B cell (primary cell): ENCODE results near the gene BCL2. TPM values are rescaled to one million over a fixed set of nuclear protein-coding genes. Genes with fewer than 3 reads are reported as not detected.

Experiments used
- ATAC-seq: fragments of 200-7000 bp; cut with Tn5 transposase; one replicate; pipeline ENCODE4 v1.10.0; 2021; ENCODE audit warnings: low read depth, mild to moderate bottlenecking, moderate number of reproducible peaks, moderate library complexity
- CTCF ChIA-PET: fragments of 350-600 bp; sonication (Branson Sonifier 250); formaldehyde crosslinking; loops from one replicate; lab custom pipeline; 2021; ENCODE audit warnings: antibody characterized with exemption, inconsistent platforms; lab: Charles Lee
- POLR2A ChIA-PET: fragments of 350-600 bp; sonication (Branson Sonifier 250); formaldehyde crosslinking; loops from one replicate; lab custom pipeline; 2021; ENCODE audit warnings: antibody characterized with exemption; lab: Charles Lee
- DNase-seq: peaks from one replicate; pipeline ENCODE4 v3.0.0; 2013
- H2AFZ ChIP-seq: 2 replicates; pipeline ENCODE4 v1.6.1; 2012; ENCODE audit warnings: mild to moderate bottlenecking, low read depth, low read length; ENCODE audit not compliant: insufficient read depth, poor library complexity, severe bottlenecking
- H3K27ac ChIP-seq, 2 donors: 1 replicate in 1 of 2; 2 replicates in 1 of 2; pipeline ENCODE4 v1.5.1; 2012 to 2013; ENCODE audit warnings: low read length in 2 of 2, mild to moderate bottlenecking in 2 of 2, moderate library complexity in 1 of 2
- H3K27me3 ChIP-seq, 4 experiments: fragments of 200-600 bp in 1 of 4; sonication (generic) in 1 of 4; replicated peaks in 1 of 4; 1 replicate in 2 of 4; 2 replicates in 2 of 4; pipeline versions ENCODE4 v1.6.1 to v1.7.0; 2013 to 2016; ENCODE audit warnings: low read length in 3 of 4, mild to moderate bottlenecking in 2 of 4, mixed read lengths in 1 of 4, moderate library complexity in 1 of 4; ENCODE audit not compliant: insufficient read depth in 4 of 4, control insufficient read depth in 3 of 4; ENCODE audit errors: control extremely low read depth in 1 of 4
- H3K36me3 ChIP-seq, 2 experiments: replicated peaks in 1 of 2; 1 replicate in 1 of 2; 2 replicates in 1 of 2; pipeline versions ENCODE4 v1.6.1 to v1.7.1; 2013; ENCODE audit warnings: low read length in 1 of 2; ENCODE audit not compliant: insufficient read depth in 2 of 2, control insufficient read depth in 1 of 2; ENCODE audit errors: control extremely low read depth in 1 of 2, extremely low read depth in 1 of 2
- H3K4me1 ChIP-seq, 2 donors: fragments of 200-600 bp in 1 of 2; sonication (generic) in 1 of 2; 1 replicate in 1 of 2; 2 replicates in 1 of 2; pipeline versions ENCODE4 v1.5.1 to v1.6.1; 2013 to 2017; ENCODE audit warnings: low read length in 2 of 2; ENCODE audit not compliant: control insufficient read depth in 2 of 2, insufficient read depth in 2 of 2
- H3K4me2 ChIP-seq: replicated peaks from 2 replicates; pipeline ENCODE3; 2012; ENCODE audit warnings: mild to moderate bottlenecking, low read depth, low read length; ENCODE audit not compliant: poor library complexity, severe bottlenecking
- H3K4me3 ChIP-seq, 5 experiments: fragments of 200-600 bp in 1 of 5; sonication (generic) in 1 of 5; 1 replicate in 3 of 5; 2 replicates in 2 of 5; pipeline versions ENCODE4 v1.5.1 to v1.7.0; 2011 to 2016; ENCODE audit warnings: low read length in 4 of 5, mild to moderate bottlenecking in 4 of 5, low read depth in 2 of 5, control low read depth in 1 of 5, moderate library complexity in 1 of 5; ENCODE audit not compliant: insufficient read depth in 1 of 5; ENCODE audit errors: control extremely low read depth in 1 of 5, extremely low read depth in 1 of 5
- H3K79me2 ChIP-seq: fragments of 200-600 bp; sonication (generic); one replicate; pipeline ENCODE4 v1.6.0; 2016; ENCODE audit warnings: low read length; ENCODE audit not compliant: control insufficient read depth, insufficient read depth
- H3K9ac ChIP-seq: fragments of 200-600 bp; sonication (generic); 2 replicates; pipeline ENCODE4 v1.6.1; 2017; ENCODE audit warnings: mild to moderate bottlenecking, low read length, moderate library complexity
- H3K9me3 ChIP-seq, 3 donors: one replicate each; pipeline versions ENCODE4 v1.6.1 to v1.7.1; 2013; ENCODE audit warnings: low read length in 2 of 3; ENCODE audit not compliant: control insufficient read depth in 2 of 3, insufficient read depth in 1 of 3; ENCODE audit errors: control extremely low read depth in 1 of 3
- H4K20me1 ChIP-seq: 2 replicates; pipeline ENCODE4 v1.6.0; 2012; ENCODE audit warnings: mild to moderate bottlenecking, low read length; ENCODE audit not compliant: insufficient read depth, control insufficient read depth, poor library complexity, severe bottlenecking
- H3K27ac Mint-ChIP-seq: one replicate; pipeline ENCODE4 v1.8.0; 2021; ENCODE audit warnings: mixed read lengths
- H3K27me3 Mint-ChIP-seq: one replicate; pipeline ENCODE4 v1.8.0; 2021; ENCODE audit warnings: mixed read lengths
- H3K4me1 Mint-ChIP-seq: one replicate; pipeline ENCODE4 v1.8.0; 2021; ENCODE audit warnings: mixed read lengths
- H3K4me3 Mint-ChIP-seq: one replicate; pipeline ENCODE4 v1.8.0; 2021; ENCODE audit warnings: mixed read lengths
- H3K9me3 Mint-ChIP-seq: one replicate; pipeline ENCODE4 v1.8.0; 2022; ENCODE audit warnings: mixed read lengths; ENCODE audit not compliant: insufficient read depth
- EZH2 ChIP-seq: IDR thresholded peaks from 2 replicates; pipeline ENCODE4 v1.6.1; 2012; ENCODE audit warnings: borderline replicate concordance, low read depth, mild to moderate bottlenecking, moderate library complexity, low read length; ENCODE audit not compliant: insufficient read depth, poor library complexity, severe bottlenecking
- WGBS: methylation state at CpG from one replicate; pipeline ENCODE4 v1.1.5; 2013; ENCODE audit warnings: missing lambda C conversion rate; ENCODE audit not compliant: insufficient coverage; 5-methylcytosine and 5-hydroxymethylcytosine counted together
- intact Hi-C: fragments of 100-400 bp; cut with micrococcal nuclease; formaldehyde crosslinking; loops from one replicate; pipeline ENCODE4 v1.10.0; 2022
- polyA plus RNA-seq: library from polyadenylated mRNA; depleted of rRNA; stranded (reverse); fragments of >200 nt; gene quantifications from 2 replicates; pipeline ENCODE4 v1.2.3, GENCODE V29; 2012
- total RNA-seq, 2 donors: library from RNA; stranded (reverse); fragments of 120-200 nt in 1 of 2; gene quantifications; 1 replicate in 1 of 2; 2 replicates in 1 of 2; pipeline versions ENCODE4 v1.2.3 to v1.2.4, GENCODE V29; 2013 to 2022
- TF ChIP-seq, protein P1 (sequence below): fragments of 200-600 bp; IDR thresholded peaks from one replicate; pipeline ENCODE4 v1.8.0; 2022; ENCODE audit warnings: antibody characterized with exemption, mild to moderate bottlenecking

Gene BCL2
- total and polyA plus RNA-seq, 2 donors (not counting 1 experiment from before 2014, with no cell fraction given): 27.6 to 144 TPM

DNA sequence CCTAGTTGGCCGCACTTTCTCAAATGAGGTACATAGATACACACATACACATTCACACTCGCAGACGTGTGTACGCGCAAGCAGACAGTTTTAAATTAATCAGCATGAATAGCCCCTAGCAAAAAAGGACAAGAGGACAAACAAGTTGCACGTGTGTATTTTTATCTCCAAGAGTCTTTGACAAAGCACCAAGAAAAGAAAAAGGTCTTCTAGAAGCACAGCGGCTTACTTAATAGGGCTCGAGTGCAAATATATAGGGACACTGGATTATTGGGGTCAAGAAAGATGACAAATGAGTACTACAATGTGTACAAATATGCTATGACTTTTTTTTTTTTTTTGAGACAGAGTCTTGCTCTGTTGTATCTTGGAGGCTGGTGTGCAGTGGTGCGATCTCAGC is 1.7 kb upstream of the BCL2 start:
- CTCF ChIA-PET: interaction anchor here (0.8 to 8.9 kb wide), 11 partner anchors 9 to 306 kb away, joined by 3 to 223 read pairs (median 17); no protein-coding TSS in a partner anchor
- no peaks in the 10 kb centered on the region for H3K27me3 ChIP-seq
- DNase-seq (no peak), ATAC-seq (no peak)
- no peaks in the 10 kb centered on the region for H3K9me3 Mint-ChIP-seq
- intact Hi-C loops: loop anchor here (2.0 to 10.0 kb wide), 5 partner anchors 46 to 1134 kb away; partner anchors contain the start of genes KDSR, PHLPP1, PIGN and RELCH
- peak overlapping the region in 1 of 2 donors; percentile 85 for H3K27ac ChIP-seq
- no peaks in the 10 kb centered on the region for H4K20me1 ChIP-seq
- peaks cover 7 to 32% of the 10 kb centered on the region in 2 donors for H3K4me1 ChIP-seq
- H3K9me3 ChIP-seq: no peaks in the 10 kb centered on the region
- H3K27me3 Mint-ChIP-seq: no peaks in the 10 kb centered on the region
- peak overlapping the region in 2 of 5 experiments; percentile 25 to 56 for H3K4me3 ChIP-seq
- POLR2A ChIA-PET: interaction anchor here (1.0 to 4.5 kb wide), 2 partner anchors 159 to 179 kb away, joined by 4 to 30 read pairs; no protein-coding TSS in a partner anchor
- peak overlapping the region; percentile 96 for H3K27ac Mint-ChIP-seq
- H3K79me2 ChIP-seq: peaks cover 35% of the 10 kb centered on the region
- H3K9ac ChIP-seq: no peak overlapping the region
- no peaks in the 10 kb centered on the region for H3K36me3 ChIP-seq
- peak overlapping the region; percentile 95 for H3K4me3 Mint-ChIP-seq
- peaks cover 35% of the 10 kb centered on the region for H3K4me1 Mint-ChIP-seq
- H3K4me2 ChIP-seq: peak overlapping the region; percentile 86
- TF ChIP-seq, protein P1, sequence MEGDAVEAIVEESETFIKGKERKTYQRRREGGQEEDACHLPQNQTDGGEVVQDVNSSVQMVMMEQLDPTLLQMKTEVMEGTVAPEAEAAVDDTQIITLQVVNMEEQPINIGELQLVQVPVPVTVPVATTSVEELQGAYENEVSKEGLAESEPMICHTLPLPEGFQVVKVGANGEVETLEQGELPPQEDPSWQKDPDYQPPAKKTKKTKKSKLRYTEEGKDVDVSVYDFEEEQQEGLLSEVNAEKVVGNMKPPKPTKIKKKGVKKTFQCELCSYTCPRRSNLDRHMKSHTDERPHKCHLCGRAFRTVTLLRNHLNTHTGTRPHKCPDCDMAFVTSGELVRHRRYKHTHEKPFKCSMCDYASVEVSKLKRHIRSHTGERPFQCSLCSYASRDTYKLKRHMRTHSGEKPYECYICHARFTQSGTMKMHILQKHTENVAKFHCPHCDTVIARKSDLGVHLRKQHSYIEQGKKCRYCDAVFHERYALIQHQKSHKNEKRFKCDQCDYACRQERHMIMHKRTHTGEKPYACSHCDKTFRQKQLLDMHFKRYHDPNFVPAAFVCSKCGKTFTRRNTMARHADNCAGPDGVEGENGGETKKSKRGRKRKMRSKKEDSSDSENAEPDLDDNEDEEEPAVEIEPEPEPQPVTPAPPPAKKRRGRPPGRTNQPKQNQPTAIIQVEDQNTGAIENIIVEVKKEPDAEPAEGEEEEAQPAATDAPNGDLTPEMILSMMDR: no peak
- no peak for TF ChIP-seq EZH2
- peak overlapping the region; percentile 72 for H2AFZ ChIP-seq
- WGBS: 80% methylated on average over 8 of the region's 9 CpGs

DNA sequence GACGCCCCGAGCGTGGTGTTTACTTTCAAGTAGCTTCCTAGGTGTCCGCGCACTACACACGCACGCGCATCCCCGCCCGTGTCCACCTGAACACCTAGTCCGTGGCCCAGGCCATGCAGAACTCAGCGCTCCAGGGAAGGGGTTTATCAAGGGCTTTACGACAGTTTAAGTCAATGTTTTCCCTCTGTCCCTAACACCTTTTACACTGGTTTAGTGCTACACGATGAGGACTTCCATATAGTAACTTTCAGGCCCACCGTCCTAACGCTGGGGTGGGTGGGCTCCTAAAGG is 1.4 kb upstream of the BCL2 start:
- ChIA-PET CTCF (interaction anchor here (0.8 to 8.9 kb wide), 10 partner anchors 9 to 306 kb away, joined by 3 to 223 read pairs (median 18); no protein-coding TSS in a partner anchor), POLR2A (interaction anchor here (0.5 to 4.5 kb wide), 3 partner anchors 144 to 179 kb away, joined by 4 to 30 read pairs (median 4); no protein-coding TSS in a partner anchor)
- H3K4me1 ChIP-seq: peaks cover 11 to 32% of the 10 kb centered on the region in 2 donors
- Mint-ChIP-seq H3K4me3 (peak overlapping the region; percentile 95), H3K9me3 (no peaks in the 10 kb centered on the region), H3K4me1 (peaks cover 37% of the 10 kb centered on the region), H3K27ac (peak overlapping the region; percentile 96), H3K27me3 (no peaks in the 10 kb centered on the region)
- H4K20me1 ChIP-seq: no peaks in the 10 kb centered on the region
- intact Hi-C loops: loop anchor here (1.0 to 10.0 kb wide), 6 partner anchors 46 to 1134 kb away; partner anchors contain the start of genes KDSR, PHLPP1, PIGN and RELCH
- H3K36me3 ChIP-seq: no peaks in the 10 kb centered on the region
- no peaks in the 10 kb centered on the region for H3K9me3 ChIP-seq
- peak overlapping the region; percentile 67 for H3K9ac ChIP-seq
- H3K4me3 ChIP-seq: peak overlapping the region; percentile 25 to 62 (median 56)
- H3K27me3 ChIP-seq: no peaks in the 10 kb centered on the region
- ATAC-seq: no peak
- 22% methylated on average over 15 of the region's 16 CpGs for WGBS
- peak overlapping the region; percentile 86 for H3K4me2 ChIP-seq
- H3K27ac ChIP-seq: peak overlapping the region; percentile 52 to 85
- TF ChIP-seq, protein P1: no peak
- TF ChIP-seq EZH2: no peak
- no peak for DNase-seq
- H3K79me2 ChIP-seq: peaks cover 38% of the 10 kb centered on the region
- peak overlapping the region; percentile 72 for H2AFZ ChIP-seq
